ENCODE results near the gene DNPEP. TPM values are rescaled to one million over a fixed set of nuclear protein-coding genes. Genes with fewer than 3 reads are reported as not detected.

Gene DNPEP
- total RNA-seq, 1 donor from 2014 or later, result 61.4 TPM

GRCh38 chr2:219362524-219363164, 25.1 kb downstream of the DNPEP start:
- peak; percentile 98 for DNase-seq (ENCODE audit: low read depth)

- DNase-seq (ENCODE audit: low read depth), result no peak
Measured at GRCh38 chr2:219362072-219362471, 25.6 kb downstream of the DNPEP start.

- peak; percentile 44 for DNase-seq (ENCODE audit: low read depth)
Measured at GRCh38 chr2:219358170-219359075, 29.3 kb downstream of the DNPEP start.

- DNase-seq (ENCODE audit: low read depth), result no peak
Measured at GRCh38 chr2:219356834-219357233, 30.9 kb downstream of the DNPEP start.

GRCh38 chr2:219354582-219354981, 33.1 kb downstream of the DNPEP start:
- no peak for DNase-seq (ENCODE audit: low read depth)

- DNase-seq (ENCODE audit: low read depth), result no peak
Measured at GRCh38 chr2:219353129-219353528, 34.6 kb downstream of the DNPEP start.

DNA sequence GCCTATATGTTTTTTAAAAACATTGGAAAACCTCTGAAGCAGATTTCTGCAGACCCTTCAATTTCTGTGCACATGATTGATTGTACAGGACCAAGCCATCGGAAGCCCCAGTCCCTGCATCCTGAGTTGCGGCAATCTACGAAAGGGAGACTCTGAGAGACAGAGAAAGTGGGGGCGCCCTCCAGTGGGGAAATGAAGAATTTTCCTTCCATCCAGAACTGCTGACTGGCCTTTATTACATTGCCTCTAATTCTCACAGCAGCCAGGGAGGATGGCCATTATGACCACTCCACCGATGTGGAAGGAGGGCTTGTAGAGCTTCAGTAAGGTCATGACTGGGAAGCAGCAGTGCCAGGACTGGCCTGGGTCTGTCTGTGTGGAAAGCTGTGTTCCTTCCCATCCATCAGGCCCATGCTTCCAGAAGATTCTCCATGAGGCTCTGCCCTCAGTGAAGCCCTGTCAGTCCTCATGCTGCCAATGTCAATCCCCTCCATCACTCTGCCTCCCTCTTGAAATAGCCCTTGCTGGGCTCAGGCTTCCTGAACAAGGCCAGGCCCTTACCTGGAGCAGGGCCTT, 35.2 kb downstream of the DNPEP start:
- peak; percentile 56 for DNase-seq (ENCODE audit: low read depth)

GRCh38 chr2:219350710-219351221, 36.9 kb downstream of the DNPEP start:
- peak; percentile 20 for DNase-seq (ENCODE audit: low read depth)

DNA sequence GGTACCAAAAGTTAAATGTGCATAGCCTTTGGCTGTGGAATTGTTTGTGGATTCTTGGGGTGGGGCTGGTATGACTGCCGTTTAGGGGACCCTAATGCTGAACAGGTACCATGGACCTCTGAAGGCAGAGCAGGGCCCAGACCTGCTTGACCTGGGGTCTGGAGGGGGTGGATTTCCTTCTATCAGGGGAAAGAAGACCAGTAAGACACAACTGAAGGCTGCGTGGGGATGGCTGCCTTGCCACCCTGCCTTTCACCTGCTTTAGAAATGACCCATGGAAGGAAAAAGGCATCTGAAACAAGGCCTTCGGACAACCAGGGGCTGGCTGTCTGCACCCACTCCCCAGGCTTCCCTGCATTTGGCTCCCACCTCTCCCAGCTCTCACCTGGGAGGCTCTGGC, 37.5 kb downstream of the DNPEP start:
- DNase-seq (ENCODE audit: low read depth), result no peak

GRCh38 chr2:219344751-219345430, 42.8 kb downstream of the DNPEP start:
- DNase-seq (ENCODE audit: low read depth), result peak; percentile 85

GRCh38 chr2:219335373-219335786, 52.3 kb downstream of the DNPEP start:
- DNase-seq (ENCODE audit: low read depth), result no peak

- DNase-seq (ENCODE audit: low read depth), result no peak
Measured at GRCh38 chr2:219334076-219334475, 53.6 kb downstream of the DNPEP start.

GRCh38 chr2:219332542-219332941, 55.2 kb downstream of the DNPEP start, which contains the start of gene RESP18:
RESP18 (minus strand) TSS chr2:219332744.
- no peak for DNase-seq (ENCODE audit: low read depth)

GRCh38 chr2:219331560-219332213, 56.0 kb downstream of the DNPEP start:
- peak; percentile 33 for DNase-seq (ENCODE audit: low read depth)

DNA sequence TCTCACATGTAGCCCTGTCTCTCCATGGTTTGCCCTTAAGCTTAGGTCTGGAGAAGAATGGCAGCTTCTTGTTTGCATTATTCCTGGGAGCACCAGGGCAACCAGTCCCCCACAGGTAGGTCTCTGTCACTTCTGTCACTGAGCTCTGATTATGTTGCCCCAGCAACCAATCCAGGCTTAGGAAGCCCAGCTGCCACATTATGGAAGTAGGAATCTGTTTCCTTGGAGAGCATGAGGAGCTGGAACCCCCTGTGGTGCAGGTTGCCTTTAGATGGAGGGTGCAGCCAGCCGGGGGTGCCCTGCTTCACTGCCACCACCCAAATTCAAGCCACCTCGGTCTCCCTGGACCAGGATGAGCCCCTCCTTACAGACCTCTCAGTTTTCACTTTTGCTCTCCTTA, 60.0 kb downstream of the DNPEP start:
- DNase-seq (ENCODE audit: low read depth), result no peak

- DNase-seq (ENCODE audit: low read depth), result no peak
Measured at GRCh38 chr2:219325657-219326315, 61.9 kb downstream of the DNPEP start.

DNA sequence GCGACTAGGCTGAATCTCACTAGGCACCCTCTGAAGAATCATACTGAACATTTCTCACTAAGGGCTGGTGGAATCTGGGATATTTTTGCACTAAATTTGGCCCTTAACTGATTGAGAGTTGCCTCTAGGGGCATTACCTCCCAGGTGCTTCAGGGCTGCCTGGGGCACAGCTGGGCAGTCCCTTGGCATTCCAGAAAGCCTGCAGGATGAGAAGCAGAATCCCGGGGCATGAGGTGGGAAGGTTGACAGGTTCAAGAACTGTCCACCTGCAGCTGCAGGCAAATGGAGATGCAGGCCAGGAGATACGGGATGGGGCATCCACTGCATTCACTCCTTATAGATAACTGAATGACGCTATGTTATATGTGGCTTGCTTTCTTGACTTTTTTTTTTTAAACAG, 62.6 kb downstream of the DNPEP start:
- no peak for DNase-seq (ENCODE audit: low read depth)

- no peak for DNase-seq (ENCODE audit: low read depth)
Measured at GRCh38 chr2:219323434-219323833, 64.3 kb downstream of the DNPEP start.

Measured in myocyte (in vitro differentiated cells).